GM19324 (cell line): Measurements from ENCODE around the gene ARHGAP31.
"Not testable (repeated sequence)": the region's sequence is repeated elsewhere in the genome, so short reads cannot be mapped to it uniquely, and the experiment has no call there.

Experiments used
- ATAC-seq: cut with Tn5 transposase; IDR thresholded peaks from one replicate; pipeline ENCODE4 v1.9.1; 2021; ENCODE audit warnings: mild to moderate bottlenecking, moderate library complexity; ENCODE audit not compliant: unreplicated experiment, low FRiP score

The ARHGAP31 gene

GRCh38 chr3:119318876-119319275 is 24.7 kb downstream of the ARHGAP31 start:
- ATAC-seq: no peak

GRCh38 chr3:119319311-119319710 is 25.1 kb downstream of the ARHGAP31 start:
- ATAC-seq: no peak

DNA sequence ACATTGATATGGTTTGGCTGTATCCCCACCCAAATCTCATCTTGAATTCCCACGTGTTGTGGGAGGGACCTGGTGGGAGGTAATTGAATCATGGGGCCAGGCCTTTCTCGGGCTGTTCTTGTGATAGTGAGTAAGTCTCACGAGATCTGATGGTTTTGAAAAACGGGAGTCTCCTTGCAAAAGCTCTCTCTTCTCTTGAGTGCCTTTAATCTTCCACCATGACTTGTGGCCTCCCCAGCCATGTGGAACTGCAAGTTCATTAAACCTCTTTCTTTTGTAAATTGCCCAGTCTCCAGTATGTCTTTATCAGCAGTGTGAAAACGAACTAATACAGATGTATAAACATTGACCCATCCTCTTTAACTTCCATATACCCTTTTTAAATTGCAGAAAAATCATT is 26.6 kb downstream of the ARHGAP31 start:
- ATAC-seq: not testable (repeated sequence)

- ATAC-seq: peak; percentile 38
Observed at GRCh38 chr3:119322021-119322834, 28.0 kb downstream of the ARHGAP31 start.

- peak; percentile 86 for ATAC-seq
Observed at GRCh38 chr3:119322835-119323722, 28.9 kb downstream of the ARHGAP31 start.

DNA sequence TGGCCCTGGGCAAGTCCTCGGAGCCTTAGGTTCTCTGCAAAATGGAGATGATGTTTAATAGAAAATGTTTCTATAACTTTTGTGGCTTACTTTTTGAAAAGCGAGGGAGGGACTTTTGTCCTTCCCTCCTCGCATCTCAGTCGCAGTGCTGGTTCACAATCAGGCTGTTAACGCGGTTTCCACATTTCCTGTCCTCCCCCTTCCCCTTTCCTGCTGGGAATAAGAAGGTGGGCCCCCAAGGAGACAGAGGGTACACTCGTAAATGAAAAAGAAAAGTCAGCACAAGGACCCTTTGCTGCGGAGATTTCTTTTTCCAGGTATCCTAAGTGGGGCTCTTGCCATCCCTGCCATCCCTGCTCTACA is 29.5 kb downstream of the ARHGAP31 start:
- no peak for ATAC-seq

- no peak for ATAC-seq
Observed at GRCh38 chr3:119324899-119325298, 30.7 kb downstream of the ARHGAP31 start.

DNA sequence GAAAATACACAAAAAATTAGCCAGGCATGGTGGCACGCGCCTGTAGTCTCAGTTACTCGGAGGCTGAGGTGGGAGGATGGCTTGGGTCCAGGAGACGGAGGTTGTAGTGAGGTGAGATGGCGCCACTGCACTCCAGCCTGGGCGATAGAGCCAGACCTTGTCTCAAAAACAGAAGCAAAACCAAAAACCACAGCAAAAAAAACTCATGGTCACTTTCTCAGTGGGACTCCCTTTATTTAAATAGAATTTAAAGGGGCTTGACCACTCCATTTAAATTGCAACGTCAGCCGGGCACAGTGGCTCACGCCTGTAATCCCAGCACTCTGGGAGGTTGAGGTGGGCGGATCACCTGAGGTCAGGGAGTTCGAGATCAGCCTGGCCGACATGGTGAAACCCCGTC is 32.8 kb downstream of the ARHGAP31 start:
- ATAC-seq: no peak

DNA sequence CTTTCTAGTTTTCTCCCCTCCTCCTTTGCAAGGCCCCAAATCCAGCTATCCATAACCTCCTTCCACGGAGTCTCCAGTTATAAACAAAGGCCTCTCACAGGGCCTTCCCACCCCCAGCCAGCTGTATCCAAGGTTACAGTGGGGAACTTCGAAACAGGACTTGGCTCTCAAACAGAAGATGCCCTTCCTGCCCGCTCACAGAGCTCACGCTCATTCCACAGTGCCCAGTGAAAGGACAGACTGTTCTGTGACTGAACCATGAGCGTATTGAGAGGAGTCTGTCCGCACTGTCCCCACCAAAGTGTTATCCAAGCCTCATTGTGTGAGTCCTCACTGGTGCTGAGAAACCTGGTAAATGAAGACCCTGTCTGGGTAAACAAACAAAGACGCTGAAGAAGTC is 35.4 kb downstream of the ARHGAP31 start:
- no peak for ATAC-seq

GRCh38 chr3:119330181-119330580 is 36.0 kb downstream of the ARHGAP31 start:
- no peak for ATAC-seq

DNA sequence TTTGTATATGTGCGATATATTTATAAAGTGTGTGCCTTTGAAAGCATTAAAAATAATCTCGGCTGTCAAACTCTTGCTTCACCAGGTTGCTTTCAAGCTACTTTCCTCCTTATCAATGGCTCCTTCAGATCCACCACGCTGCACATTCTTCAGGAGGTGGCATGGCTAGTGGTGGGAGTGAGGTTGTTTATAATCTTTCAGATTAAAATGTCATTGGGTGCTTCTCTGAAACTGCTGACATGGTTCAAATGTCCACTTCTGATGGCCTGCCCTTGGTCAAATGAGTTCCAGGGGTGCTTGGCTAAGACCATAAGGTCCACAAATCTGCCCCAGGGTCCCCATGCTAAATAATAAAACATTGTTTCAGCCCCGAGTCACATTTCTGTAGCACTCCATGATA is 36.7 kb downstream of the ARHGAP31 start:
- ATAC-seq: no peak

DNA sequence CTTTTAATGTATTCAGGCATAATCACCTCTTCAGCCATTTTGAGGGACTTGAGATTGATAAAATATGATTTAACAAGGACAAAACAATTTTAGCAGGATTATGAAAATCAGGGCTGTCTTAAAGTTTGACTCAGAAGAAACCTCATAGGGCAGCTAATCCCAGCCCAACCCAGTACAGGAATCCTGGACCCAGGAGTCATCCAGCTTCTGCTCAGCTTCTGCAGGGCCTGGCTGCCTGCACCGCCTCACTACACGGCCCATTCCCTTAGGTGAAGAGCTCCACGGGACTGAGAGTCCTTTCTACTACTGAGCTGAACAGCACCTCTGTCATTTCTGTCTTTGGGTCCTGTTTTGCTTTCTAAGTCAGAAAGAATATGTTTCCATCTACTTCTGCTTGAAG is 37.5 kb downstream of the ARHGAP31 start:
- no peak for ATAC-seq

- ATAC-seq: no peak
Observed at GRCh38 chr3:119333773-119334509, 39.8 kb downstream of the ARHGAP31 start.

- no peak for ATAC-seq
Observed at GRCh38 chr3:119336823-119337222, 42.6 kb downstream of the ARHGAP31 start.

- ATAC-seq: not testable (repeated sequence)
Observed at GRCh38 chr3:119337407-119337806, 43.2 kb downstream of the ARHGAP31 start.

- no peak for ATAC-seq
Observed at GRCh38 chr3:119338754-119339153, 44.6 kb downstream of the ARHGAP31 start.

DNA sequence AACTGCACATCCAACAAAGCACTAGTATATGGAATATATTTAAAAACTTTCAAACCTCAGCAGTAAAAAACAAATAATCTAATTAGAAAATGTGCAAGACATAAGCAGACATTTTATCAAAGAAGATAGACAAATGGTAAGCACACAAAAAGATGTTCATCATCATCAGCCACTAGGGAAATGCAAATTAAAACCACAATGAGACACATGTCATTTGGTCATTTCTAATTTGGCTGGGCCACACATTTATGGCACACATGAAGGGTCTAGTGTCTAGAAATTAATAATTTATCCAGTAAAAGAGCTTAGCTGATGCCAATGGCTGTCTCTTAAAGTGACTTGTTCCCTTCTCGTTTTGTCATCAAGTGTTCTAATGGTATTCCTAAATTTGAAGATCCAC is 45.8 kb downstream of the ARHGAP31 start:
- ATAC-seq: no peak

- no peak for ATAC-seq
Observed at GRCh38 chr3:119340446-119340845, 46.3 kb downstream of the ARHGAP31 start.

- ATAC-seq: no peak
Observed at GRCh38 chr3:119342176-119342575, 48.0 kb downstream of the ARHGAP31 start.

DNA sequence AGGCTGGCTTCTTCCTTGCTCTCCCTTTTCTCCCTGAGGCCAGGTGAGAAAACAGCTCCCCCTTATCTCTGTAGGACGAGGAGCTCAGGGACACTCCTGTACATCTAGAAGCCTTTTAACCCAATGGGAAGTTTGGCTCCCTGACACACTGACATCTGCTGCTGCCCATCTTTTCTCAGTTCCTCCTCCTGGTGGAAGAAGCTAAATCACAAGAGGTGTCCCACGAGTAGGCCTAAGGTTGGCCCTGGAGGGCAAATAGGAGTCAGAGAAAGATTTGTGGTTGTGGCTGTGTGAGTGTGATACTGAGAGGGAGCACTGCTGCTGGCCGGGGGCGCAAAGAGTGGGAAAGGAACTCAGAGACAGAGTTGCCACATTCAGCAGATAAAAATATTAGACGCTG is 49.5 kb downstream of the ARHGAP31 start:
- peak; percentile 60 for ATAC-seq

GRCh38 chr3:119346076-119346496 is 51.9 kb downstream of the ARHGAP31 start:
- no peak for ATAC-seq
